DMS79 treated with DMSO at 0.1 percent for 48 hours (cell line): ENCODE measurements around the gene ZNRF3.

Experiments used
- DNase-seq: peaks from one replicate; lab custom pipeline; 2025; lab: John Stamatoyannopoulos, UW

Gene ZNRF3

GRCh38 chr22:28952857-28953256 lies 69.5 kb downstream of the ZNRF3 start:
- DNase-seq = no peak

- no peak for DNase-seq
Measured at GRCh38 chr22:28953403-28953802, 70.0 kb downstream of the ZNRF3 start.

GRCh38 chr22:28953976-28954880 lies 70.9 kb downstream of the ZNRF3 start:
- DNase-seq = no peak

GRCh38 chr22:28955817-28956216 lies 72.4 kb downstream of the ZNRF3 start:
- no peak for DNase-seq

- no peak for DNase-seq
Measured at GRCh38 chr22:28956506-28956905, 73.1 kb downstream of the ZNRF3 start.

GRCh38 chr22:28958611-28959010 lies 75.2 kb downstream of the ZNRF3 start:
- DNase-seq = no peak

GRCh38 chr22:28962042-28962554 lies 78.7 kb downstream of the ZNRF3 start:
- no peak for DNase-seq

GRCh38 chr22:28963362-28963761 lies 80.0 kb downstream of the ZNRF3 start:
- DNase-seq = no peak

- no peak for DNase-seq
Measured at GRCh38 chr22:28967163-28967665, 83.8 kb downstream of the ZNRF3 start.

GRCh38 chr22:28967969-28968368 lies 84.6 kb downstream of the ZNRF3 start:
- no peak for DNase-seq

- no peak for DNase-seq
Measured at GRCh38 chr22:28969401-28970168, 86.2 kb downstream of the ZNRF3 start.

- DNase-seq = no peak
Measured at GRCh38 chr22:28973352-28973751, 90.0 kb downstream of the ZNRF3 start.

GRCh38 chr22:28977060-28977459 lies 93.7 kb downstream of the ZNRF3 start:
- no peak for DNase-seq

- DNase-seq = no peak
Measured at GRCh38 chr22:28977481-28977971, 94.2 kb downstream of the ZNRF3 start.

- no peak for DNase-seq
Measured at GRCh38 chr22:28978158-28978557, 94.8 kb downstream of the ZNRF3 start.

GRCh38 chr22:28978863-28979796 lies 95.8 kb downstream of the ZNRF3 start:
- DNase-seq = no peak

GRCh38 chr22:28980326-28980725 lies 97.0 kb downstream of the ZNRF3 start:
- DNase-seq = no peak

GRCh38 chr22:28981818-28982499 lies 98.6 kb downstream of the ZNRF3 start:
- DNase-seq = no peak

GRCh38 chr22:28983190-28983589 lies 99.8 kb downstream of the ZNRF3 start:
- DNase-seq = no peak

- no peak for DNase-seq
Measured at GRCh38 chr22:28983788-28984441, 100.5 kb downstream of the ZNRF3 start.
